Memory B cell (primary cell): ENCODE data around the gene CDC40.
"Not testable (repeated sequence)": the region's sequence is repeated elsewhere in the genome, so short reads cannot be mapped to it uniquely, and the experiment has no call there.

Source experiments
- ATAC-seq: fragments of 150-1000 bp; cut with Tn5 transposase; 2 replicates; pipeline ENCODE4 v1.10.0; 2021; ENCODE audit warnings: low read depth, mild to moderate bottlenecking, moderate library complexity
- DNase-seq, 2 donors: peaks; one replicate each; pipeline ENCODE4 v3.0.0; 2022; ENCODE audit warnings: low spot score in 2 of 2
- H3K27ac Mint-ChIP-seq: one replicate; pipeline ENCODE4 v1.8.0; 2022; ENCODE audit warnings: mild to moderate bottlenecking, moderate library complexity, mixed read lengths
- H3K27me3 Mint-ChIP-seq: one replicate; pipeline ENCODE4 v1.8.0; 2022; ENCODE audit warnings: mixed read lengths
- H3K36me3 Mint-ChIP-seq: one replicate; pipeline ENCODE4 v1.8.0; 2022; ENCODE audit warnings: mild to moderate bottlenecking, mixed read lengths
- H3K4me1 Mint-ChIP-seq: one replicate; pipeline ENCODE4 v1.8.0; 2022; ENCODE audit warnings: mixed read lengths
- H3K4me3 Mint-ChIP-seq: one replicate; pipeline ENCODE4 v1.8.0; 2022; ENCODE audit warnings: mild to moderate bottlenecking, moderate library complexity, mixed read lengths
- H3K9me3 Mint-ChIP-seq: one replicate; pipeline ENCODE4 v1.8.0; 2022; ENCODE audit warnings: mixed read lengths

CDC40 gene

GRCh38 chr6:110232450-110232849 lies 52.2 kb downstream of the CDC40 start:
- H3K27ac Mint-ChIP-seq = peak overlapping the region; percentile 69
- DNase-seq (no peak), ATAC-seq (no peak)
- H3K9me3 Mint-ChIP-seq = no peaks in the 10 kb centered on the region
- H3K4me3 Mint-ChIP-seq = no peak overlapping the region
- peaks cover 2% of the 10 kb centered on the region for H3K4me1 Mint-ChIP-seq
- no peaks in the 10 kb centered on the region for H3K27me3 Mint-ChIP-seq
- H3K36me3 Mint-ChIP-seq = peaks cover 11% of the 10 kb centered on the region

GRCh38 chr6:110233770-110234374 lies 53.6 kb downstream of the CDC40 start:
- peak; percentile 79 for ATAC-seq
- Mint-ChIP-seq H3K4me3 (no peak overlapping the region), H3K9me3 (no peaks in the 10 kb centered on the region), H3K36me3 (peaks cover 15% of the 10 kb centered on the region), H3K27me3 (no peaks in the 10 kb centered on the region), H3K4me1 (peaks cover 2% of the 10 kb centered on the region), H3K27ac (no peak overlapping the region)
- peak in 1 of 2 donors; percentile 6 for DNase-seq

GRCh38 chr6:110236007-110236406 lies 55.8 kb downstream of the CDC40 start:
- not testable (repeated sequence) for H3K4me3 Mint-ChIP-seq, H3K27ac Mint-ChIP-seq, H3K9me3 Mint-ChIP-seq, H3K4me1 Mint-ChIP-seq, ATAC-seq, DNase-seq, H3K27me3 Mint-ChIP-seq
- peaks cover 15% of the 10 kb centered on the region for H3K36me3 Mint-ChIP-seq

- Mint-ChIP-seq H3K4me1 (no peaks in the 10 kb centered on the region), H3K9me3 (no peaks in the 10 kb centered on the region)
Measured at GRCh38 chr6:110239526-110240274, 59.5 kb downstream of the CDC40 start.

GRCh38 chr6:110244621-110245020 lies 64.4 kb downstream of the CDC40 start:
- H3K27me3 Mint-ChIP-seq, H3K27ac Mint-ChIP-seq, H3K4me3 Mint-ChIP-seq, H3K36me3 Mint-ChIP-seq, H3K4me1 Mint-ChIP-seq, ATAC-seq, H3K9me3 Mint-ChIP-seq, DNase-seq: not testable (repeated sequence)

More at GRCh38 chr6:110239526-110240274, 59.5 kb downstream of the CDC40 start:
- DNase-seq = no peak
- H3K27ac Mint-ChIP-seq = no peak overlapping the region
- no peak overlapping the region for H3K4me3 Mint-ChIP-seq
- peaks cover 22% of the 10 kb centered on the region for H3K36me3 Mint-ChIP-seq
- no peaks in the 10 kb centered on the region for H3K27me3 Mint-ChIP-seq
- no peak for ATAC-seq

- H3K9me3 Mint-ChIP-seq = peaks cover 1% of the 10 kb centered on the region
- H3K27ac Mint-ChIP-seq = no peak overlapping the region
- no peak for ATAC-seq
- H3K4me1 Mint-ChIP-seq = no peaks in the 10 kb centered on the region
- no peaks in the 10 kb centered on the region for H3K27me3 Mint-ChIP-seq
- peaks cover 12% of the 10 kb centered on the region for H3K36me3 Mint-ChIP-seq
- DNase-seq = no peak
- no peak overlapping the region for H3K4me3 Mint-ChIP-seq
Measured at GRCh38 chr6:110246378-110246777, 66.2 kb downstream of the CDC40 start.

GRCh38 chr6:110246900-110247546 lies 66.8 kb downstream of the CDC40 start:
- Mint-ChIP-seq H3K4me3 (no peak overlapping the region), H3K36me3 (peaks cover 12% of the 10 kb centered on the region), H3K4me1 (no peaks in the 10 kb centered on the region), H3K27me3 (no peaks in the 10 kb centered on the region), H3K27ac (no peak overlapping the region), H3K9me3 (peaks cover 1% of the 10 kb centered on the region)
- DNase-seq = no peak
- no peak for ATAC-seq

GRCh38 chr6:110250058-110250457 lies 69.8 kb downstream of the CDC40 start:
- Mint-ChIP-seq H3K4me1 (no peaks in the 10 kb centered on the region), H3K9me3 (peaks cover 1% of the 10 kb centered on the region), H3K4me3 (no peak overlapping the region), H3K27ac (no peak overlapping the region), H3K27me3 (no peaks in the 10 kb centered on the region), H3K36me3 (peaks cover 8% of the 10 kb centered on the region)
- ATAC-seq = no peak
- DNase-seq = no peak

- Mint-ChIP-seq H3K9me3 (peaks cover 1% of the 10 kb centered on the region), H3K4me3 (no peak overlapping the region), H3K27me3 (no peaks in the 10 kb centered on the region), H3K27ac (no peak overlapping the region), H3K4me1 (no peaks in the 10 kb centered on the region), H3K36me3 (peaks cover 8% of the 10 kb centered on the region)
- ATAC-seq (no peak), DNase-seq (no peak)
Measured at GRCh38 chr6:110250838-110251237, 70.6 kb downstream of the CDC40 start.

- Mint-ChIP-seq H3K4me3 (no peak overlapping the region), H3K27ac (no peak overlapping the region), H3K4me1 (no peaks in the 10 kb centered on the region), H3K9me3 (peaks cover 4% of the 10 kb centered on the region), H3K27me3 (peaks cover 6% of the 10 kb centered on the region), H3K36me3 (peaks cover 8% of the 10 kb centered on the region)
- ATAC-seq = no peak
- DNase-seq = no peak
Measured at GRCh38 chr6:110255211-110255750, 75.1 kb downstream of the CDC40 start.

GRCh38 chr6:110256366-110256765 lies 76.1 kb downstream of the CDC40 start:
- peaks cover 6% of the 10 kb centered on the region for H3K36me3 Mint-ChIP-seq
- H3K27ac Mint-ChIP-seq = no peak overlapping the region
- H3K9me3 Mint-ChIP-seq = peaks cover 5% of the 10 kb centered on the region
- H3K4me1 Mint-ChIP-seq = no peaks in the 10 kb centered on the region
- H3K27me3 Mint-ChIP-seq = peaks cover 6% of the 10 kb centered on the region
- ATAC-seq (no peak), DNase-seq (no peak)
- H3K4me3 Mint-ChIP-seq = no peak overlapping the region

GRCh38 chr6:110265273-110265672 lies 85.0 kb downstream of the CDC40 start:
- no peak for DNase-seq
- ATAC-seq = no peak
- no peak overlapping the region for H3K27ac Mint-ChIP-seq
- H3K4me1 Mint-ChIP-seq = no peaks in the 10 kb centered on the region
- no peaks in the 10 kb centered on the region for H3K27me3 Mint-ChIP-seq
- H3K36me3 Mint-ChIP-seq = peaks cover 2% of the 10 kb centered on the region
- H3K9me3 Mint-ChIP-seq = peaks cover 10% of the 10 kb centered on the region
- no peak overlapping the region for H3K4me3 Mint-ChIP-seq

- peaks cover 7% of the 10 kb centered on the region for H3K9me3 Mint-ChIP-seq
- ATAC-seq (no peak), DNase-seq (no peak)
- no peaks in the 10 kb centered on the region for H3K4me1 Mint-ChIP-seq
- no peaks in the 10 kb centered on the region for H3K27me3 Mint-ChIP-seq
- peaks cover 2% of the 10 kb centered on the region for H3K36me3 Mint-ChIP-seq
- peak overlapping the region; percentile 26 for H3K27ac Mint-ChIP-seq
- no peak overlapping the region for H3K4me3 Mint-ChIP-seq
Measured at GRCh38 chr6:110266996-110267395, 86.8 kb downstream of the CDC40 start.

GRCh38 chr6:110269623-110270022 lies 89.4 kb downstream of the CDC40 start:
- H3K4me1 Mint-ChIP-seq = no peaks in the 10 kb centered on the region
- DNase-seq = no peak
- H3K9me3 Mint-ChIP-seq = peaks cover 6% of the 10 kb centered on the region

More at GRCh38 chr6:110269623-110270022, 89.4 kb downstream of the CDC40 start:
- Mint-ChIP-seq H3K36me3 (peaks cover 2% of the 10 kb centered on the region), H3K27ac (no peak overlapping the region), H3K27me3 (peaks cover 2% of the 10 kb centered on the region), H3K4me3 (no peak overlapping the region)
- no peak for ATAC-seq
